GM12865 (cell line): ENCODE measurements around the gene COG4.

Source experiments
- DNase-seq: peaks from one replicate; pipeline ENCODE4 v3.0.0; 2010; ENCODE audit warnings: low read depth
- H3K4me3 ChIP-seq: 2 replicates; pipeline ENCODE4 v1.5.1; 2011; ENCODE audit warnings: mild to moderate bottlenecking, low read depth, low read length, control low read depth
- TF ChIP-seq, protein P1 (sequence below): IDR thresholded peaks from 2 replicates; pipeline ENCODE4 v1.5.1; 2011; ENCODE audit warnings: low read length, control low read depth, low read depth, inconsistent platforms; ENCODE audit not compliant: insufficient read depth; ENCODE audit errors: missing control alignments

COG4 gene

GRCh38 chr16:70480127-70481105 lies 42.9 kb downstream of the COG4 start:
- H3K4me3 ChIP-seq: no peak overlapping the region
- no peak for DNase-seq
- TF ChIP-seq, protein P1, sequence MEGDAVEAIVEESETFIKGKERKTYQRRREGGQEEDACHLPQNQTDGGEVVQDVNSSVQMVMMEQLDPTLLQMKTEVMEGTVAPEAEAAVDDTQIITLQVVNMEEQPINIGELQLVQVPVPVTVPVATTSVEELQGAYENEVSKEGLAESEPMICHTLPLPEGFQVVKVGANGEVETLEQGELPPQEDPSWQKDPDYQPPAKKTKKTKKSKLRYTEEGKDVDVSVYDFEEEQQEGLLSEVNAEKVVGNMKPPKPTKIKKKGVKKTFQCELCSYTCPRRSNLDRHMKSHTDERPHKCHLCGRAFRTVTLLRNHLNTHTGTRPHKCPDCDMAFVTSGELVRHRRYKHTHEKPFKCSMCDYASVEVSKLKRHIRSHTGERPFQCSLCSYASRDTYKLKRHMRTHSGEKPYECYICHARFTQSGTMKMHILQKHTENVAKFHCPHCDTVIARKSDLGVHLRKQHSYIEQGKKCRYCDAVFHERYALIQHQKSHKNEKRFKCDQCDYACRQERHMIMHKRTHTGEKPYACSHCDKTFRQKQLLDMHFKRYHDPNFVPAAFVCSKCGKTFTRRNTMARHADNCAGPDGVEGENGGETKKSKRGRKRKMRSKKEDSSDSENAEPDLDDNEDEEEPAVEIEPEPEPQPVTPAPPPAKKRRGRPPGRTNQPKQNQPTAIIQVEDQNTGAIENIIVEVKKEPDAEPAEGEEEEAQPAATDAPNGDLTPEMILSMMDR: no peak

DNA sequence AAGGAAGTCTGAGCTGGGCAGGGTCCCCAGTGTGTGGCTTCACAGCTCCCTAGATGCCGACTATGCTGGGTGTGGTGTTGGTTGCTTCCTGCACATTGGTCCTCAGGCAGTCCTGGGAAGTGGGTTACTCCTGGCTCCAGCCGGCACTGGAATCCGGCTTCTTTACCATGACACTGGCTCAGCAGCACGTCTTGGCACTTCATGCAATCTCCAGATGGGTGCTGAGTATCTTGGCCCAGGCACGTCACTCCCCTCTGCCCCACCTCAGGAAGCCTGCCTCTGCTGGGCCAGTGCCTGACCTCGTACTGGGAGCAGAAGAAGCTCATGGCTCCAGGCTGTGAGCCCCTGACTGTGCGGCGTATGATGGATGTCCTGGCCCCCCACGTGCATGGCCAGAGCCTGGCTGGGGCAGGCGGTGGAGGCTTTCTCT lies 44.4 kb downstream of the COG4 start:
- DNase-seq: no peak
- TF ChIP-seq, protein P1: no peak
- H3K4me3 ChIP-seq: no peak overlapping the region

- DNase-seq: no peak
- TF ChIP-seq, protein P1: no peak
- H3K4me3 ChIP-seq: no peak overlapping the region
These were observed 45.2 kb downstream of the COG4 start for GRCh38 chr16:70478169-70478568.

DNA sequence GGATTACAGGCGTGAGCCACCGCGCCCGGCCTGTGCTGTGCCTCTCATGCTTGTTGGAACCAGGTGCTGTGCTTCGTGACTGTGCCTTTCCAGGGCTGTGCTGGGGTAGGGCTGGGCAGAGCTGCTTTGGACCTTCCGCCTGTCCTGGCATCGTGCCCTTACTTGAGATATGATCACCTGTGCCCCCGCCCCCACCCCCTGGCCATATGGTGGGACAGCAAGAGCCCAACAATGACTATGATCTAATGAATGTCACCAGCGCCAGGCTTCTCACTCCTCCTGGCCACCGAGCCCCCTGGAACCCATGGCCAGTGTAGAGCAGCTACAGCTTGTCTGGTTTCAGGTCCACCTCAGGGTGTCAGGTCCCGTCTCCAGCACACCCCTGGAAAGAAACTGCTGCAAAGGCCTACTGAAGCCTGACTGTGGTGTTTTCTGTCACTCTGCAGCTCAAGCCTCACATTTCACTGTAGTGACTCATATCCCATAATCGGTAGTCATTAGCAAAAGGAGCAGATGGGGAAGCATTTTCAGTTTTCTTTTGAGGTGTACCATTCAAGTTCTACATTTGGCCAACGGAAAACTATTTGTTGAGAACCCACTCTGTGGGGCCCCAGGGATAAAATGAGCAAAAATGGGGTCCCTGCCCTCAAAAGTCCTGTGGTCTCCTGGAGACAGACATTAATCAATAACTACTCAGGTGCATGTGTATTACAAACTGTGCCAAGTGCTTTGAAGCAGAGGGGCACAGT lies 46.9 kb downstream of the COG4 start:
- H3K4me3 ChIP-seq: peak overlapping the region; percentile 20
- peak; percentile 96 for DNase-seq
- TF ChIP-seq, protein P1: no peak

GRCh38 chr16:70475054-70475871 lies 48.1 kb downstream of the COG4 start:
- DNase-seq: peak; percentile 37
- TF ChIP-seq, protein P1: no peak
- no peak overlapping the region for H3K4me3 ChIP-seq

DNA sequence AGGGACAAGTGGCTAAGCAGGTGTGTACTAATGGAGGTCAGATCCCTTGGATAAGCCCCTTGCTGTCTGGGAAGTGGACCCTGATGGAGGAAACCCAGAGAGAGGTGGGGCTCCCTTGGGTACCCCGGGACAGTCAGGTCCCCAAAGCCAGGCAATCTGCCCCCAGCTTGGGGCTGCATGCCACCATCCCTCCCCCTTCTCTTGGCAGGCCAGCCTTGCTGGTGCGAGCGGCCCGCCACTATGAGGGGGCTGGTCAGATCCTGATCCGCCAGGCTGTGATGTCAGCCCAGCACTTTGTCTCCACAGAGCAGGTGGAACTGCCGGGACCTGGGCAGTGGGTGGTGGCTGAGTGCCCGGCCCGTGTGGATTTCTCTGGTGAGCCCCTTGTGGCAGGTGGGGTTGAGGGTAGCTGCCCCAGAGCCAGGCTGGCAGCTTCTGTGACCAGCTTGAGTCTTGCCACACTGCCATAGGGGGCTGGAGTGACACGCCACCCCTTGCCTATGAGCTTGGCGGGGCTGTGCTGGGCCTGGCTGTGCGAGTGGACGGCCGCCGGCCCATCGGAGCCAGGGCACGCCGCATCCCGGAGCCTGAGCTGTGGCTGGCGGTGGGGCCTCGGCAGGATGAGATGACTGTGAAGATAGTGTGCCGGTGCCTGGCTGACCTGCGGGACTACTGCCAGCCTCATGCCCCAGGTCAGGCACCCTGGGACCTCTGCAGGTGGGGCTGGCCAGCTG lies 48.9 kb downstream of the COG4 start:
- H3K4me3 ChIP-seq: no peak overlapping the region
- DNase-seq: no peak
- TF ChIP-seq, protein P1: no peak
